HL-60 (cell line): ENCODE results near the gene HSDL1.

Experiments
- POLR2AphosphoS5 ChIP-seq: IDR thresholded peaks from 2 replicates; pipeline ENCODE4 v1.6.1; 2012; ENCODE audit warnings: low read depth
- TF ChIP-seq, protein P1 (sequence below): IDR thresholded peaks from one replicate; pipeline ENCODE4 v1.5.1; 2011; ENCODE audit warnings: low read length, control low read depth, inconsistent platforms; ENCODE audit not compliant: insufficient read depth

DNA sequence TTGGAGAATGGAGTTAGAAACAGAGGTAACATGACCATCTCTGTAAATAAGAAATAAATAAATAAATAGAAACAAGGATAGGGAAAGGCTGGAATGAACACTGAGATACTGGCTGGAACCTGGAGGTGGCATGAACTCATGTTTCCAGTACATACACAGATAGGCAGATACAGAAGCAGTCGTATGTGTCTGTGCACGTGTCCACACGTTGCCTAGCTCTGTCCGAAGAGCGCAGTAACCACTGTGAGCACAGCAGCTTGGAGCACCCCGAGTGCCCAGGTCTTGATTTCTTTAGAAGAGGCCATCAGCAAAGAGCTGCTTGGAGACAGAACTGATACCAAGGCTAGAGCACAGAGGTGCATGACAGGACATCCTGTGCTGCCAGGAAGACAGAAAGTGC is 65.3 kb downstream of the HSDL1 start:
- TF ChIP-seq, protein P1, sequence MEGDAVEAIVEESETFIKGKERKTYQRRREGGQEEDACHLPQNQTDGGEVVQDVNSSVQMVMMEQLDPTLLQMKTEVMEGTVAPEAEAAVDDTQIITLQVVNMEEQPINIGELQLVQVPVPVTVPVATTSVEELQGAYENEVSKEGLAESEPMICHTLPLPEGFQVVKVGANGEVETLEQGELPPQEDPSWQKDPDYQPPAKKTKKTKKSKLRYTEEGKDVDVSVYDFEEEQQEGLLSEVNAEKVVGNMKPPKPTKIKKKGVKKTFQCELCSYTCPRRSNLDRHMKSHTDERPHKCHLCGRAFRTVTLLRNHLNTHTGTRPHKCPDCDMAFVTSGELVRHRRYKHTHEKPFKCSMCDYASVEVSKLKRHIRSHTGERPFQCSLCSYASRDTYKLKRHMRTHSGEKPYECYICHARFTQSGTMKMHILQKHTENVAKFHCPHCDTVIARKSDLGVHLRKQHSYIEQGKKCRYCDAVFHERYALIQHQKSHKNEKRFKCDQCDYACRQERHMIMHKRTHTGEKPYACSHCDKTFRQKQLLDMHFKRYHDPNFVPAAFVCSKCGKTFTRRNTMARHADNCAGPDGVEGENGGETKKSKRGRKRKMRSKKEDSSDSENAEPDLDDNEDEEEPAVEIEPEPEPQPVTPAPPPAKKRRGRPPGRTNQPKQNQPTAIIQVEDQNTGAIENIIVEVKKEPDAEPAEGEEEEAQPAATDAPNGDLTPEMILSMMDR: no peak
- no peak for TF ChIP-seq POLR2AphosphoS5
